MCF 10A (cell line): ENCODE measurements around the gene RER1. TPM values are rescaled to one million over a fixed set of nuclear protein-coding genes. Genes with fewer than 3 reads are reported as not detected.

ENCODE experiments used
- BruUV-seq: library from RNA; stranded (reverse); fragments of 400-500 nt; replicated peaks from 2 replicates; lab custom pipeline; 2021; lab: Mats Ljungman, UMichigan
- CTCF ChIA-PET: fragments of 300-600 bp; sonication (Branson Sonifier 250); formaldehyde crosslinking; extraction: SDS; loops from one replicate; lab custom pipeline; 2021; ENCODE audit warnings: antibody characterized with exemption, inconsistent platforms; lab: Yijun Ruan, JAX
- POLR2A ChIA-PET: fragments of 300-600, 350-650 bp; sonication (Branson Sonifier 250); formaldehyde crosslinking; extraction: SDS; loops from one replicate; lab custom pipeline; 2020; ENCODE audit warnings: antibody characterized with exemption, inconsistent platforms; lab: Yijun Ruan, JAX
- DNase-seq: peaks from one replicate; pipeline ENCODE4 v3.0.0-alpha.2; 2018; ENCODE audit not compliant: unreplicated experiment
- H3K27ac Mint-ChIP-seq: one replicate; pipeline ENCODE4 v1.8.0; 2022; ENCODE audit warnings: mild to moderate bottlenecking, low read depth, mixed read lengths; ENCODE audit not compliant: unreplicated experiment
- H3K27me3 Mint-ChIP-seq: one replicate; pipeline ENCODE4 v1.8.0; 2022; ENCODE audit warnings: mixed read lengths; ENCODE audit not compliant: insufficient read depth, unreplicated experiment
- H3K36me3 Mint-ChIP-seq: one replicate; pipeline ENCODE4 v1.8.0; 2022; ENCODE audit warnings: mild to moderate bottlenecking, moderate library complexity, mixed read lengths; ENCODE audit not compliant: insufficient read depth, unreplicated experiment
- H3K4me1 Mint-ChIP-seq: one replicate; pipeline ENCODE4 v1.8.0; 2022; ENCODE audit warnings: mixed read lengths; ENCODE audit not compliant: insufficient read depth, unreplicated experiment
- H3K4me3 Mint-ChIP-seq: one replicate; pipeline ENCODE4 v1.8.0; 2022; ENCODE audit warnings: mild to moderate bottlenecking, moderate library complexity, mixed read lengths; ENCODE audit not compliant: unreplicated experiment
- H3K9me3 Mint-ChIP-seq: one replicate; pipeline ENCODE4 v1.8.0; 2022; ENCODE audit warnings: mixed read lengths; ENCODE audit not compliant: unreplicated experiment
- intact Hi-C: fragments of 100-400 bp; cut with micrococcal nuclease; formaldehyde crosslinking; loops from 2 replicates; pipeline ENCODE4 v1.14.1; 2022
- total RNA-seq: library from RNA; stranded (reverse); gene quantifications from 2 replicates; pipeline ENCODE4 v1.2.3, GENCODE V29; 2022
- TF ChIP-seq, protein P1 (sequence below): fragments of 200-600 bp; IDR thresholded peaks from one replicate; pipeline ENCODE4 v1.8.0; 2022; ENCODE audit warnings: antibody characterized with exemption, mild to moderate bottlenecking; ENCODE audit not compliant: unreplicated experiment

Gene RER1
- total RNA-seq, 1 experiment from 2014 or later = 172 TPM

GRCh38 chr1:2427976-2428375 is 36.3 kb downstream of the RER1 start:
- intact Hi-C loops = no loop called here
- CTCF ChIA-PET = interaction anchor here (0.5 to 3.9 kb wide), 6 partner anchors 13 to 1056 kb away, joined by 3 to 21 read pairs (median 3); no protein-coding TSS in a partner anchor
- Mint-ChIP-seq H3K36me3 (peaks cover 4% of the 10 kb centered on the region), H3K27ac (peak overlapping the region; percentile 90), H3K27me3 (no peaks in the 10 kb centered on the region), H3K9me3 (peaks cover 6% of the 10 kb centered on the region), H3K4me1 (no peaks in the 10 kb centered on the region), H3K4me3 (no peak overlapping the region)
- TF ChIP-seq, protein P1, sequence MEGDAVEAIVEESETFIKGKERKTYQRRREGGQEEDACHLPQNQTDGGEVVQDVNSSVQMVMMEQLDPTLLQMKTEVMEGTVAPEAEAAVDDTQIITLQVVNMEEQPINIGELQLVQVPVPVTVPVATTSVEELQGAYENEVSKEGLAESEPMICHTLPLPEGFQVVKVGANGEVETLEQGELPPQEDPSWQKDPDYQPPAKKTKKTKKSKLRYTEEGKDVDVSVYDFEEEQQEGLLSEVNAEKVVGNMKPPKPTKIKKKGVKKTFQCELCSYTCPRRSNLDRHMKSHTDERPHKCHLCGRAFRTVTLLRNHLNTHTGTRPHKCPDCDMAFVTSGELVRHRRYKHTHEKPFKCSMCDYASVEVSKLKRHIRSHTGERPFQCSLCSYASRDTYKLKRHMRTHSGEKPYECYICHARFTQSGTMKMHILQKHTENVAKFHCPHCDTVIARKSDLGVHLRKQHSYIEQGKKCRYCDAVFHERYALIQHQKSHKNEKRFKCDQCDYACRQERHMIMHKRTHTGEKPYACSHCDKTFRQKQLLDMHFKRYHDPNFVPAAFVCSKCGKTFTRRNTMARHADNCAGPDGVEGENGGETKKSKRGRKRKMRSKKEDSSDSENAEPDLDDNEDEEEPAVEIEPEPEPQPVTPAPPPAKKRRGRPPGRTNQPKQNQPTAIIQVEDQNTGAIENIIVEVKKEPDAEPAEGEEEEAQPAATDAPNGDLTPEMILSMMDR = no peak
- no peak for DNase-seq
- POLR2A ChIA-PET = interaction anchor here (1.0 to 2.6 kb wide), 6 partner anchors 15 to 158 kb away, joined by 3 to 12 read pairs (median 6); partner anchors contain the start of genes PANK4 and PEX10
- no TSS peak for BruUV-seq

DNA sequence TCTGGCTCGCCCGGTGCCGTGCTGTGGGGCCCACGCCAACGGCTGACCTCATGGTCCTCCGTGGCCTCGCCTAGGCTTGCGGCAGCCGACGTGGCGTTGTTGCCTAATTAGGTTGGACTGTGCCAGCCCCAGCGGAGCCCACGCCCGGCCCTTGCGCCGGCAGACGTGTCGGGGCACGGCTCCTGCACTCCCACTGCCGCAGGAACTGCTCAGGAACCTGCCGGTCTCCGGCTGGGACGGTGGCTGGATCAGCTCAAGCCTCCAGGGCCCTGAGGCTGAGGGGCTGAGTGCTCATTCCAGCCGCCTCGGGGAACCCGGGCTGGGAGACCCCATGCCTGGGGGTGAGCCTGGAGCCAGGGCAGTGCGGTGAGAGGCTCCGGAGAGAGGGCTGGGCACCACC is 36.8 kb downstream of the RER1 start:
- peaks cover 5% of the 10 kb centered on the region for H3K36me3 Mint-ChIP-seq
- no peaks in the 10 kb centered on the region for H3K27me3 Mint-ChIP-seq
- no TSS peak for BruUV-seq
- no peaks in the 10 kb centered on the region for H3K4me1 Mint-ChIP-seq
- CTCF ChIA-PET = interaction anchor here (0.6 to 3.9 kb wide), 5 partner anchors 13 to 791 kb away, joined by 3 to 21 read pairs (median 3); no protein-coding TSS in a partner anchor
- H3K9me3 Mint-ChIP-seq = peaks cover under 1% of the 10 kb centered on the region
- POLR2A ChIA-PET = interaction anchor here (0.6 to 2.6 kb wide), 9 partner anchors 15 to 197 kb away, joined by 3 to 12 read pairs (median 4); partner anchors contain the start of genes MORN1, PANK4, PEX10 and RER1
- peak overlapping the region; percentile 77 for H3K4me3 Mint-ChIP-seq
- peak; percentile 79 for DNase-seq
- H3K27ac Mint-ChIP-seq = peak overlapping the region; percentile 90
- TF ChIP-seq, protein P1 = no peak
- intact Hi-C loops = no loop called here

- H3K9me3 Mint-ChIP-seq = no peaks in the 10 kb centered on the region
- peak overlapping the region; percentile 77 for H3K4me3 Mint-ChIP-seq
- TF ChIP-seq, protein P1 = peak; percentile 47
- H3K27ac Mint-ChIP-seq = no peak overlapping the region
- no peaks in the 10 kb centered on the region for H3K27me3 Mint-ChIP-seq
- no peak for DNase-seq
- BruUV-seq = no TSS peak
- H3K36me3 Mint-ChIP-seq = peaks cover 8% of the 10 kb centered on the region
- ChIA-PET POLR2A (interaction anchor here (0.6 to 2.6 kb wide), 5 partner anchors 17 to 105 kb away, joined by 3 to 12 read pairs (median 6); partner anchors contain the start of genes PANK4 and PEX10), CTCF (interaction anchor here (1.0 to 2.8 kb wide), 7 partner anchors 14 to 995 kb away, joined by 3 to 14 read pairs (median 4); no protein-coding TSS in a partner anchor)
- H3K4me1 Mint-ChIP-seq = no peaks in the 10 kb centered on the region
- intact Hi-C loops = no loop called here
Measured at GRCh38 chr1:2429780-2430591, 38.3 kb downstream of the RER1 start.

- H3K4me3 Mint-ChIP-seq = peak overlapping the region; percentile 57
- intact Hi-C loops = no loop called here
Measured at GRCh38 chr1:2430592-2430973, 38.9 kb downstream of the RER1 start.

More at GRCh38 chr1:2430592-2430973, 38.9 kb downstream of the RER1 start:
- no peaks in the 10 kb centered on the region for H3K27me3 Mint-ChIP-seq
- no peaks in the 10 kb centered on the region for H3K9me3 Mint-ChIP-seq
- peaks cover 13% of the 10 kb centered on the region for H3K36me3 Mint-ChIP-seq
- no peak for DNase-seq
- TF ChIP-seq, protein P1 = no peak
- ChIA-PET POLR2A (interaction anchor here (1.4 kb wide), 1 partner anchor 96 kb away, joined by 6 read pairs; the partner anchor contains the start of gene PANK4), CTCF (interaction anchor here (0.7 to 2.8 kb wide), 8 partner anchors 15 to 995 kb away, joined by 3 to 14 read pairs (median 4); no protein-coding TSS in a partner anchor)
- no peak overlapping the region for H3K27ac Mint-ChIP-seq
- BruUV-seq = no TSS peak
- H3K4me1 Mint-ChIP-seq = no peaks in the 10 kb centered on the region
